ENCODE measurements around the gene DMD.

The DMD gene

DNA sequence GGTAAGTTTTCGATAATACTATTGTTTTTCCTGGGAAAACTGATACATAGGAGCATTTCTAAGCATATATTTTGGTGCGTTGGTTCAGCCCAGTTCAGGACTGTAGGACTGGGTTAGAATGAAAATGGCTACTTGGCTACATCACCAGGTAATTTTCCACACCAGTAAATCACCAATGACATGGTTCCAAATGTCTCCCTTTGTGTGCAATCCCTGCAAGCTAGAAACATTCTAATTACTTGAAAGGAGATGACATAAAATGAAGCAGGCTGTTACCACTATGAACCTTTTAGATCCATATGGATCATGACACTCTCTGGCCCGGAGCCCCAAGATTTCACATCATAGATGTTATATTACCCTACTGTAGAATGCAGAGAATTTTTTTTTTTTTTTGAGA is 1562.1 kb downstream of the DMD start:
- no peak for DNase-seq (ENCODE audit: low read depth)
- no peak overlapping the region for H3K4me3 ChIP-seq (ENCODE audit: control insufficient read depth, low read depth, low read length)
- TF ChIP-seq, protein P1, sequence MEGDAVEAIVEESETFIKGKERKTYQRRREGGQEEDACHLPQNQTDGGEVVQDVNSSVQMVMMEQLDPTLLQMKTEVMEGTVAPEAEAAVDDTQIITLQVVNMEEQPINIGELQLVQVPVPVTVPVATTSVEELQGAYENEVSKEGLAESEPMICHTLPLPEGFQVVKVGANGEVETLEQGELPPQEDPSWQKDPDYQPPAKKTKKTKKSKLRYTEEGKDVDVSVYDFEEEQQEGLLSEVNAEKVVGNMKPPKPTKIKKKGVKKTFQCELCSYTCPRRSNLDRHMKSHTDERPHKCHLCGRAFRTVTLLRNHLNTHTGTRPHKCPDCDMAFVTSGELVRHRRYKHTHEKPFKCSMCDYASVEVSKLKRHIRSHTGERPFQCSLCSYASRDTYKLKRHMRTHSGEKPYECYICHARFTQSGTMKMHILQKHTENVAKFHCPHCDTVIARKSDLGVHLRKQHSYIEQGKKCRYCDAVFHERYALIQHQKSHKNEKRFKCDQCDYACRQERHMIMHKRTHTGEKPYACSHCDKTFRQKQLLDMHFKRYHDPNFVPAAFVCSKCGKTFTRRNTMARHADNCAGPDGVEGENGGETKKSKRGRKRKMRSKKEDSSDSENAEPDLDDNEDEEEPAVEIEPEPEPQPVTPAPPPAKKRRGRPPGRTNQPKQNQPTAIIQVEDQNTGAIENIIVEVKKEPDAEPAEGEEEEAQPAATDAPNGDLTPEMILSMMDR (conservative IDR thresholded peaks at IDR 0.05; ENCODE audit: control insufficient read depth, insufficient read depth, low read depth, low read length) = no peak

DNA sequence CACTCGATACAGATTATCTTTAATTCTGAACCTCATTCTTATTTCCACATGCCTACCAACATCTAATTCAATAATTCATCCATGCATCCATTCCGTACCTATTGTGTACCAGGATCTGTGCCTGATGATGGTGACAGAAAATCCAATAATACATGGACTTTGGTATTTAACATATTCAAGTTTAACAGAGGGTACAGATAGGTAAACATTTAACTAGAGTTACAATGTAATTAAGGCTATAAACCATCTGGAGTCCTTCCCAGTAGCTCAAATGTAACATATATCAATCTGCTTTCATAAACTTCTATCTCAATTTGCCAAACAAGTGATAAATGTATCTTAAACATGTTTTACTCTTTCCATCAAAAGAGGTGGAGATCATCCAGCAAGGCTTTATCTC is 1578.0 kb downstream of the DMD start:
- no peak for DNase-seq (ENCODE audit: low read depth)
- TF ChIP-seq, protein P1 (conservative IDR thresholded peaks at IDR 0.05; ENCODE audit: control insufficient read depth, insufficient read depth, low read depth, low read length) = no peak
- H3K4me3 ChIP-seq (ENCODE audit: control insufficient read depth, low read depth, low read length) = no peak overlapping the region

DNA sequence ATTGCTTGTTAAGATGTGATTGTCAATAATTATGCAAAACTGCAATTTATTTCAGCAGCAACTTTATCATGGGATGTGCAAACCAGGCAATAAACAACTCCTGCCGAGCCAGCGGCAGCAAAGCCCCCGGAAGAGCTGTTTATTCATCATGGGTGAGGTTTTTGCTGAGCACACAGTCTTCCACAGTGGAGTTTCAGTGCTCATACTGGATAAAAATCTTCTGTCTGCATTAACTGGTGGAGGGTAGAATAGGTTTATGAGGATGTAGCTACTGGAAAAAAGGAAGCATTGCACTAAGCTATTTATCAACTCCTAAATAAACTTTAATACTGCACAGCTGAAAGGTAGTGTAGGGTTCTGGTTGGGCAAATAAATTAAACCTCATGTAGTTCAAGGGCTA is 1582.2 kb downstream of the DMD start:
- TF ChIP-seq, protein P1 (conservative IDR thresholded peaks at IDR 0.05; ENCODE audit: control insufficient read depth, insufficient read depth, low read depth, low read length) = no peak
- no peak overlapping the region for H3K4me3 ChIP-seq (ENCODE audit: control insufficient read depth, low read depth, low read length)
- no peak for DNase-seq (ENCODE audit: low read depth)

DNA sequence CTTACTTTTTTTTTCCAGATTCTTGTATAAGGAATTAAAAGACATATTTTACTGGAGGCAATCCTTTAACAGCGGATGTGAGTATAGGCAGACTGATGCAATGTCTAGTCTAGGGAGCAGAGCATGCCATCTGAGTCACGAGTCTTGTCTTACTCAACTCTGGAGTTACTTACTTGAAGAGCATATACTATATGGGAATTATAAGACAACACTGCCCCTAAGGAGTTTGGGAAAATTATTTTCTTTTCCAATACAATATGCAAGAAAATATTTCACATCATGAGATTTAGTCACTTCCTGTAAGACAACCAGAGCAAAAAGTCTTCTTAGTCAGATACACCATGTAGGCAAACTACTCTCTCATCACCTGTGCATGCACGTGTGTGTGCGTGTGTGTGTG is 1602.2 kb downstream of the DMD start:
- no peak overlapping the region for H3K4me3 ChIP-seq (ENCODE audit: control insufficient read depth, low read depth, low read length)
- peak; percentile 87 for DNase-seq (ENCODE audit: low read depth)
- TF ChIP-seq, protein P1 (conservative IDR thresholded peaks at IDR 0.05; ENCODE audit: control insufficient read depth, insufficient read depth, low read depth, low read length) = no peak

DNA sequence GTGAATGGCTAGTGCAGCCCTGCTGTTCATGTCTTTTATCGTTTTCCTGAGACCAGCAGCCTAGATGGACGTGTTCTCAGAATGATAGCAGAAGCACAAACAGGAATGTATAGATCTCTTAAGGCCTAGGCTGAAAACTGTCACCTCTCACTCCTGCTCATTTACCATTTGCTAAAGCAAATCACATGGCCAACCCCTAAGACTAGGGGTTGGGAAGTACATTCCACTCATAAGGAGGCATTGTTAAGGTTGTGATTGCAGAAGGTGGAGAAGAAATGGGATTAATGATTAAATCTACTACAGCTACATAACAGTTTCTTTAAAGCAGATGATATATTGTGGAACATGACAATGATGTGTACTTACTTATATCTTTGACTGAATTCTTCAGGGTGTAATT is 1602.7 kb downstream of the DMD start:
- TF ChIP-seq, protein P1 (conservative IDR thresholded peaks at IDR 0.05; ENCODE audit: control insufficient read depth, insufficient read depth, low read depth, low read length) = no peak

DNA sequence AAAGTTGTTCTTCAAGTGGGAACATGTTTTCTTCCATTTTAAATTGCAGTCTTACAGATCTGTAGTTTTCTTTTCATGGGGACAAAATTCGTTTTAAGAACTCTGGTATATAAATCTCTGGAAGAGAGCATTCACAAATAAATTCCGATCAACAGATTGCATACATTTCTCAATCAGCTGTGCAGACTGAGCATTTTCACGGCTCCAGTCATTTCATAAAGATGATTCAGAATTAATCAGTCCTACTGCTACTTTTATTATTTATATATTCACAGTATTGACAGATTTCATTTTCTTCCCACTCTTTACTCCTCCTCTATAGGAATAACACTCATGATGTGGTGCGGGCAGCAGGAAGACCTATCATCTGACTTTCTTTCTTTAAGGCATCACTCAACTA is 1604.6 kb downstream of the DMD start:
- TF ChIP-seq, protein P1 (conservative IDR thresholded peaks at IDR 0.05; ENCODE audit: control insufficient read depth, insufficient read depth, low read depth, low read length) = no peak
- no peak for DNase-seq (ENCODE audit: low read depth)
- no peak overlapping the region for H3K4me3 ChIP-seq (ENCODE audit: control insufficient read depth, low read depth, low read length)

More for the DNA sequence above, 1602.7 kb downstream of the DMD start:
- H3K4me3 ChIP-seq (ENCODE audit: control insufficient read depth, low read depth, low read length) = no peak overlapping the region
- DNase-seq (ENCODE audit: low read depth) = no peak

DNA sequence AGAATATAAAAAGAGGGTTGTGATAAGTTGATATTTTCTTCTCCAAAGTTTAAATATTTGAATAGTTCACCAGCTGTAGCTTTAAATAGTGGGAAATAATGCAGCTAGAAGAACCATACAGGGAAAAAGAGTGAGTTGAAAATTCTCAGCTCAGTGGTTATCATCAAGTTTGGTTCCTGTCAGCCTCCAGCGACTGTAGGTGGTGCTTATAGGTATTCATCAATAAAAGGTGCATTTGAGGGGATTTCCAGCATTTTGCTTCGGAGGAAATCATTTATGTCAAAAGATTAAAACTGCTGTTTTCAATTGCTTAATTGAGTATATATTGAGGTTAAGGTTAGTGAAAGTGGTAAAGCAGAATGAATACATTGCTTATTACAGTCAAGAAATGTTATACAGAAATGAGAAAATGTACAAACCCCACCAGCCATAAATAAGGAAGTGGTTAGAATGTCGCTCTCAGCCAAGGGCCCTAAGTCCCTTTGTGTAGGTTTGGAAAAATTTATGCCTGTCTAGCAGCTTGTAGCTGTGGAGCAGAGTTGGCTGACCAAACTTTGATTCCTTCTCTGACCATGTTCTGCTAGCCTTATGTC is 1606.6 kb downstream of the DMD start:
- TF ChIP-seq, protein P1 (conservative IDR thresholded peaks at IDR 0.05; ENCODE audit: control insufficient read depth, insufficient read depth, low read depth, low read length) = no peak
- no peak overlapping the region for H3K4me3 ChIP-seq (ENCODE audit: control insufficient read depth, low read depth, low read length)
- no peak for DNase-seq (ENCODE audit: low read depth)

All from fibroblast of mammary gland (primary cell).